EL (cell line): Measurements from ENCODE around the gene PRKCH.
A peak's percentile ranks its signal among the peaks of the same experiment; 100 is the strongest.

Source experiments
- DNase-seq: peaks from one replicate; pipeline ENCODE4 v3.0.0-alpha.2; 2016

Gene PRKCH

DNA sequence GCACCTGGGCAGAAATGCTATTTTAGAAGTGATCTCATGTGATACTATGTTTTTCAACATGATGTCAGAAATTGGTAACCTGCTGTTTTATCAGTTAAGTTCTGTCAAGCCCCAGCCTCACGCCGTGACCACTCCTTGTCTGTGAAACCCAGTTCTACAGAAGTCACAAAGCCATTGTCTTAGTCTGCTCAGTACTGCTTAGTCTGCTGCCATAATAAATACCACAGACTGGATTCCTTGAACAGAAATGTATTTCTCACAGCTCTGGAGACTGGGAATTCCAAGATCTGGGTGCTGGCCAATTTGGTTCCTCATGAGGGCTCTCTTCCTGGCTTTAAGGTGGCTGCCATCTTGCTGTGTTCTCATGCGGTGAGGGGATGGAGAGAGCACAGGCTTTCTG, 176.9 kb downstream of the PRKCH start:
- peak; percentile 41 for DNase-seq

DNA sequence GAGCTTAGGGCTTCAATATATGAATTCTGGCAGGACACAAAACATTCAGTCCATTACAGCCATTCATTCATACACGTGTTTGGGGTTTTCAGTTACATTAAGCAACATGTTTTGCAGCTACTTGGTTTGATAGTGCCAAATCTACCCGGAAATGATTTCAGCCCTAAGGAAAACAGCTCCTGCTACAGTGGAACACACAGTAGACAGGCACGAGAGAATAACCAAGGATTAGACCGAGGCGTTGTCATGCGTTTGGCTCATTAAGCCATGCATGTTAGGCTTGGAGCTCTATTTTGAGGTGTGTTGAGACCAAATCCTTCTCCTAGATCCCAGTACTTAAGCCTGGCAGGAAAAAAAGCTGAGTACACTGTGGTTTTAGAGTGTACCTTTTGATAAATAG, 177.4 kb downstream of the PRKCH start:
- DNase-seq: peak; percentile 47

- DNase-seq: no peak
Measured at GRCh38 chr14:61499991-61500390, 178.6 kb downstream of the PRKCH start.

DNA sequence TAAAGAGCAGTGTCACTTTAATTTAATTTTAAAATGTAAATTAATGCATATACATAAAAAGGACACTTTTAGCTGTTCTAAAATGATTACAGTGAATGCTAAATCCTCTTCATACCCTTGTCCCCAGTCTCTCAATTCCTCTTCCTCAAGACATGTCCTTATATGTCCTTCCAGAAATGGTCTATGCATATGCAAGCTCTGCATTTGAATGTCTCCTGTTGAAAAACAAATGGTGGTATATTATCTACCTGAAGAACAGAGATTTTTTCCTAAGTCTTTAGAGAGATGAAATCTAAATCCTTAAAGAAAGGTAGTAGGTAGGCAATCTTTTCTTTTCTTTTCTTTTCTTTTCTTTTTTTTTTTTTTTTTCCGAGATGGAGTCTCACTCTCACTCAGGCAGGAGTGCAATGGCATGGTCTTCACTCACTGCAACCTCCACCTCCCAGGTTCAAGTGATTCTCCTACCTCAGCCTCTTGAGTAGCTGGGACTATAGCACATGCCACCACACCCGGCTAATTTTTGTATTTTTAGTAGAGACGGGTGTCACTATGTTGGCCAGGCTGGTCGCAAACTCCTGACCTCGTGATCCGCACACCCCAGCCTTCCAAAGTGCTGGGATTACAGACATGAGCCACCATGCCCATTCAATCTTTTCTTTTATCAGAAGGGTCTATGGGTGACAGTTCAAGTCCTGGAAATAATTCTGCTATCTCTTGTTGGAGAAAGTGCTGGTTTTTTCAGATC, 180.5 kb downstream of the PRKCH start:
- no peak for DNase-seq

DNA sequence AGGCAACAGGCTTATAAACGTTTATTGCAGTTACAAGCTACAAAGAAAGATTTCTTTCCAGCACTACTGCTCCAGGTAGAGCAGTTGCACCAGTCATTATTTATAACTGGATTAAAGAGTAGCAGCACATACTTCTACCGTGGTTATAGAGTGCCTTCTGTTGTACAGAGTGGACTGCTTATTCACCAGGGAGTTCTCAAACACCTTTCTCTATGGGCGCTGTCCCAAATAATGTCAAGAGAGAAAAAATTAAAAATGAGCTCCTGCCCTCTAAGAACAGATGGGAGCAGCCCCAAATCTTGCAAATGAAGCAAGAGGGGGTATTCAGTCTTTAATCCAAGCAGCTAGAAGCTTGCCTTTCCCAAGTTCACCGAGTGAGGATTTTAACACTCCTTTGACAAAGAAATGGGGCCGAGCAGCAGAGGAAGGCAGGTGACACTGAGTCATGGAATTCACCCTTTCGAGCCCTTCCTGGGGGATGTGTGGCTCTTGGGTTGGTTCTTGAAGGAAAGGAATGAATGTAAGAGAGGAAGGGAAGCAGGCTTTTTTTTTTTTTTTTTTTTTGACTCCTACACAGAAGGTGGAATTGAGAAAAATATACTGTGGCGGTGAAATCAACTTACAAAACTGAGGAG, 181.2 kb downstream of the PRKCH start:
- DNase-seq: no peak

DNA sequence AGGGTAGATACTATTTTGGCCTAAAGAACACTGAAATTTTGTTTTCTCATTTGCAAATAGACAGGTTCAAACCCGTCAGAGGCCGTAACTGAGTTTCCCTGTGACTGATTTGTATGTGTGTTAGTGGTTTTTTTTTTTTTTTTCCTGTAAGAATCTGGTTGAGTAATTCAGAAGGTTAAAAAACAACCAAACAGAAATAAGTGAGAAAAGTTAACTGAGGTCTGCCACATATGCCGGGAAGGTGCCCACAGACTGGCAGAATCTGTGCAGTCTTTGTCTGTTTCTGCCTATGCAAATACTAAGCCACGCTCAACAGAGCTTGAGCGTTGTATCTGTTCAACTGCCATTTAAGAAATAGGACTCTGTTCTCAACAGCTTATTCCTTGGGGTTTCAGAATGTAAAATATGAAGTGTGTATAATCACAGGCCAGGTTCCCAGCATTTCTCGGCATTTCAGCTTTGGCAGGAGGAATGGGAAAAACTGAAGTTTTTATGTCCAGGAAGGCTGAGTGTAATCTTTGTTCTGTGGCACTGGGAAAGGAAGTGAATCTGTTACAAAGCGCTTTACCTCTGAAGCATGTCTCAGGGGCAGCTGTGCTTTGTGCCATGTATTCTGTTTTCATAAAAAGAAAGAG, 181.9 kb downstream of the PRKCH start:
- no peak for DNase-seq

DNA sequence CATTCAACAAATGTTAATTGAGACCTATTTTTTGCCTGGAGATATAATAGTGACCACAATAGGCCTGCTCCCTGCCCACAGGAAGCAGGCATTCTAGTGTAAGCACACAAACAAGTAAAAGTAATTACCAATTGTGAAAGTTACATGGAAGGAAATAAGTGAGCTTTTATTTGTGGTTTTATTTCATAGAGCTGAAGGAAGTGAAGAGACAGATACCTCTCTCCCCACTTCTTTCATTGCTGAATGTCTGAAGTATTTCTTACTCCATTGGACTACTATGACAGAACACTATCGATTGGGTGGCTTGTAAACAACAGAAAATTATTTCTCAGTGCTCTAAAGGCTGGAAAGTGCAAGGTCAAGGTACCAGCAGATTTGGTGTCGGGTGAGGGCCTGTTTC, 183.5 kb downstream of the PRKCH start:
- no peak for DNase-seq

GRCh38 chr14:61505815-61506809, 184.7 kb downstream of the PRKCH start:
- peak; percentile 44 for DNase-seq

- DNase-seq: no peak
Measured at GRCh38 chr14:61508526-61508925, 187.1 kb downstream of the PRKCH start.

DNA sequence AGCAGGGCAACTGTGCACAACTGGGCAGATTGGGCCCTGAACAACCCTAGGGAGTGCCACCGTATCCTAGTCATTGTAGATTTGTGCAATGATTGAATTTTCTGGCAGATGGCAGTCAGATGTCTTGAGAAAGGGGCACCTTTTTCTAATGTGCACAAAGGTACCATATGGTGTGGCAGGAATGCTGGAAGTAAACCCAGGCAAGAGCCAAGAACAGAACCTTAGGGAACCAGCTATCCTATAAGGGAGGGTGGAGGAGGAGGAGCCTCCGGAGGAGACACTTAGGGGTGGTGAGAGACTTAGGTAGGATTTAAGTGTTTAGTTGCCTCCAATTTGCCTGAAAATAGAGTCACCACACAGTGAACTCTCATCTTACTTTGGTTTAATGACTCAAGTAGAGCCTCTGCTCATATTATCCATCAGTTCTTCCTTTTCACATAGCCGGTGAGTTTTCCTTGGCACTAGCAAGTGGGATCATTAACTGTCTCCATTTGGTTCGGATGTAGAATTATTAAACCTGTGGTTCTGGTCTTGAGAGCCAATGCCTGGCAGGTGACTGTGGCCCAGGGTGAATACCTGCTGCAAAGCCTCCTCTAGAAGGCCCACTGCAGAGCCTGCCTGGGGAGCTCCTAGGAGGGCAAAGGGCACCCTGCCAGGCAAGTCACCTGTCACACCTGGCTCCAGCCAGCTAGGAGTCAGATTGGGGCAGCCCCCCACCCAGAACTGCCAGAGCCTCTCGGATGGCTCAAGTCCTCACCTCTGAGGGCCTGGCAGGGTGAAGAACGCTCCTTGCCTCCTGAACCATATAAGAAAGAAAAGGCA, 189.6 kb downstream of the PRKCH start:
- DNase-seq: no peak

DNA sequence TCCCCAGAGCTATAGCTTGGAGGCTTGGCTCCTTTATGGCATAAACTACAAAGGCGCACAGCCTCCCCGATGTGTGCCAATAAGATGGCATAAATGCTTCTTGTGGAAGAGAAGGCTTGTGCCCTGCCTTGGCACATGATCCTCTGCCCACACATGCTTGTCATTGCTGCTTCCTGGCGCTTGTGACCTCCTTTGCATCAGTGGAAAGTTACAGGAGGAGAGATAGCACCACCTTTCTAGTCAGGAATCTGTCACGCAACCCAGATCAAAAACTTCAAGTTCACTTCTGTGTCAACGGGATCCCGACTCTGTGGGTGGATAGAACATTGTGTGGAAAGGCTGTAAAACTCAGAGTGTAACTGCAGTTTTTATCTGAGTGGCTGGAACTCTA, 190.2 kb downstream of the PRKCH start:
- no peak for DNase-seq

- DNase-seq: peak; percentile 41
Measured at GRCh38 chr14:61512026-61512834, 190.9 kb downstream of the PRKCH start.

DNA sequence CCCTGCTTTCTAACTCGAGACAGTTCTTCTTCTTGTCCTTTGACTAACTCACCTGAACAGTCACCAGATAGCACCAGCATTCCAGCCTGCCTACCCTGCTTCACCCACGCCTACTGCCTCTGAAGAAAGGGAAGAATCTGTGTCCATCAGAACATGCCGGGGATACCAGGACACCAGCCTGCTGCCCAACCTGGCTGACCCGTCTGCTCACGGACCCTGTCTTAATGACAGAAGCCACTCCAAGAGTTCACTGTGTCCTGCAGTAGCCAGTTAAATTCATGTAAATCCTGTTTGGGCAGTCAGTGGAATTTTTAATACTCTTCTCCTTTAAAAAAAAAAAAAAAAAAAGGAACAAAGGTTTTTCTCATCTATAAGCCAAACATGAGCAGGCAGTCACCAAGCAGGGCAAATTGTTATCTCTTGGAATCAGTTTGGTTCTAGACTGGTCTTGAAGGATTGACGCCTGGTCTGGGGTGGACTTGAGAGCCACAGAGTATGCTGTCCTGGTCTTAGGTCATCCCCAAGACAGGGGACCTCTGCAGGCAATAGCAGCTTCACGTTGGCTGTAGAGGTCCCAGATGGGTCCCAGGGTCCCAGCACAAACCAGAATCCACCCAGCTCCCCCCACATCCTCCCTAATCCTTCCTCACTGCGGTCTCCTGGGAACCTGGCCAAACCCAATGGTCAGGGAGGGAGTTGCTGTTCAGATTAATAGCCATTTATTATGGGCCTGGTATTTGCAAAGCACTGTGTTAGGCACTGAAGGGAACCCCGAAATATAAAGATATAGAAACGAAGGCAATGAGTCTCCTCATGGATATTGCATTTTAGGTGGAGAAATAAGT, 192.8 kb downstream of the PRKCH start:
- DNase-seq: peak; percentile 58

DNA sequence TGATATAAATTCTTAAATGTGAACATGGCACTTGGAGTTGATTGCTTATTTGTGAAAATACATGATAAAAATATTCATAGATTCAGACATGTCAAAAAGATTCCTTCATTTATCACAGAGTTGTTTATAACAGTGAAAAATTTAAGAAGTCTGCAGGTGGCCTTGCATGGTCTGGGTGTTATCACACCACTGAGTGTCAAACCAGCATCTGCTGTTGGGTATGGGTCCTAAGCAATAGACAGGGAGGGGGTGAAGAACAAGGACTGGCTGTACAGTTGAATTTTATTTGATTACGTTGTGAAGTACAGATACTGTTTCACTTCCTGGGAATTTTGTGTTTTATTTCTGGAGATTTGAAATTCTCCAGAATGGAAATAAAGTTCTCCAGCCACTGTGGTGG, 193.5 kb downstream of the PRKCH start:
- DNase-seq: no peak

DNA sequence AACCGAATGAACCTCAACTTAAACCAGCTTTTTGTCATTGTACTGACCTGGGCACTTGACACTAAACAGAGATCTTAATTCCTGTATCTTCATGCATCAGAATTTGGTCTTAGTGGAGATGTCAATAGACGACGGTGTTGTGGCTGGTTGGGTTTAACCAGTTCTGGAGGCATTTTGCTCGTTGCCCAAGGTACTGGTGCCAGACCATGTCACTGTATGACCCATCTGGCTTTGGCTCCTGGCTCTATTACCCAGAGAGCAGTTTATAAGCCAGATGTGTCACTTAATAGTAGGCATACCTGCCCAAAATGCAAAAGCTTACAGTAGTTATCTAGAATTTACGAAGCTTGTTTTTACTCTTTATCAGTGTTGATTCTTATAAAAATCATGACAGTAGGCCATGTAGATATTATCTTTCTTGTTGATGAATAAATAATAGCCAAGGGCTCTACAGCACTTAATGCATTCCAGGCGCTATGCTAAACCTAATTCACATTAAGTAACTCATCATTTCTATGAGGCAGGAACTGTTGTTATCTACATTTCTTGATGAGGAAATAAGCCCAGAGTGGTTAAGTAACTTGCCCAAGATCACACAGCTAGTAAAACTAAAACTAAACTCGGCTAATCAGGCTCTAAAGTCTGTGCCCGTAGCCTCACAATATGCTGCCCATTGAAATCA, 194.2 kb downstream of the PRKCH start:
- DNase-seq: no peak

GRCh38 chr14:61516118-61516743, 194.9 kb downstream of the PRKCH start:
- DNase-seq: no peak

DNA sequence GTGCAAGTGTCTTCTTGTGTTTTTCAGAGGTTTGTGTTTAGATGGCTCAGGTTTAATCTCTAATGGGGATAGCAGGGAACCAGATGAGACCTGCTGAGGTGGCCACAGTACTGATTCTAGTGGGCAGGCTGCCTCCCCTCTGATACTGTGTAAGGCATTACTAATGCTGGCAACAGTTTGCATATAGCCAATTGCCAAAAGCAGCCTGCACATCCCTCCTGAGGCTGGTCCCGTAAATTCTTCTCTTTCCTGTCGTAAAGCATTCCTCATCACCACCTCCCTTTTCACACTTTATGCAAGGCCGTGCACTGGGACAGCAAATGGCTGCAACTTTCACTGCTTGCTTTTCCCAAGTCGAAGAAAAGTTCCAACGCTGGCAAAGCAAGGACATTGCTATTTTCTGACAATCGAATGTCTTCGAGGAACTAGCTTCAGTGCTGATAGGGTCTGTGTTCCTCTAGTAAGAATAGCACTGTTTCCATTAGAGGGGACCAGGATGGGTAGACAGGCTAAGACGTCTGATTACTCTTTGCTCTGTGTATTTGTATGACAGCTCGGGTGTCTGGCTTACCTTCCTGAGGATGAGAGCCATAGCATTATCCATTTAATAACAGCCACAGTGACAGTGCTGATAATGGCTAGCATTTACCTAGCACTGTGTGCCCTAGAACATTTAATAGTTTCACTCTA, 195.7 kb downstream of the PRKCH start:
- peak; percentile 43 for DNase-seq

DNA sequence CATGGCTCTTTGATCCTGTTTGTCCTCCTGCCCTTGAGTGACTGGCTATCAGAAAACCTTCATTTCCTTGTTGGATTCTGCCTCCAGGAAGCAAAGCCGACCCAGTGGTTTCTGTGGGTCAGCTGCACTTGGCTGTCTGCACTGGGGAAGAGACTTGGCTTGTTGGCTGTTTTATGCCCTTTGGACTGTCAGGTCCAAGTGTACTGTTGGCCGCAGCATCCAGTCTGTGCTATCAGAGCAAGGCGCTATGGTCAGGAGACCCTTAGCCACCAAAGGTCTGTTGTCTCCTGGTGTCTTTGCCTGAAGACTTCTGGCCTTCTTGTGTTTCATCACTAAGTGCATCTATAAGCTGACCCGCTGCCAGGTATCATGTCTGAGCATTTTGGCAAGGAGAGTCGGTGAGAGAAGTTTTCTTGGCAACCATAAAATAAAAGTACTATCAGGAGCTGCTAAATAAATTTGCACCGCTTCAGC, 196.6 kb downstream of the PRKCH start:
- no peak for DNase-seq
